Skin epidermis (tissue), 12 donors: ENCODE results near the gene ALKBH8.

ENCODE experiments used
- H3K27ac ChIP-seq, 21 experiments: fragments of 200-600 bp; sonication (generic) in 11 of 21; one replicate each; pipeline ENCODE4 v1.5.0; 2020; ENCODE audit warnings: mild to moderate bottlenecking in 3 of 21, inconsistent platforms in 2 of 21, moderate library complexity in 2 of 21
- H3K4me3 ChIP-seq, 7 experiments: fragments of 200-600 bp; sonication (generic) in 2 of 7; one replicate each; pipeline ENCODE4 v1.5.0; 2020; ENCODE audit warnings: inconsistent platforms in 2 of 7, mild to moderate bottlenecking in 2 of 7, moderate library complexity in 1 of 7

The ALKBH8 gene, protein sequence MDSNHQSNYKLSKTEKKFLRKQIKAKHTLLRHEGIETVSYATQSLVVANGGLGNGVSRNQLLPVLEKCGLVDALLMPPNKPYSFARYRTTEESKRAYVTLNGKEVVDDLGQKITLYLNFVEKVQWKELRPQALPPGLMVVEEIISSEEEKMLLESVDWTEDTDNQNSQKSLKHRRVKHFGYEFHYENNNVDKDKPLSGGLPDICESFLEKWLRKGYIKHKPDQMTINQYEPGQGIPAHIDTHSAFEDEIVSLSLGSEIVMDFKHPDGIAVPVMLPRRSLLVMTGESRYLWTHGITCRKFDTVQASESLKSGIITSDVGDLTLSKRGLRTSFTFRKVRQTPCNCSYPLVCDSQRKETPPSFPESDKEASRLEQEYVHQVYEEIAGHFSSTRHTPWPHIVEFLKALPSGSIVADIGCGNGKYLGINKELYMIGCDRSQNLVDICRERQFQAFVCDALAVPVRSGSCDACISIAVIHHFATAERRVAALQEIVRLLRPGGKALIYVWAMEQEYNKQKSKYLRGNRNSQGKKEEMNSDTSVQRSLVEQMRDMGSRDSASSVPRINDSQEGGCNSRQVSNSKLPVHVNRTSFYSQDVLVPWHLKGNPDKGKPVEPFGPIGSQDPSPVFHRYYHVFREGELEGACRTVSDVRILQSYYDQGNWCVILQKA

DNA sequence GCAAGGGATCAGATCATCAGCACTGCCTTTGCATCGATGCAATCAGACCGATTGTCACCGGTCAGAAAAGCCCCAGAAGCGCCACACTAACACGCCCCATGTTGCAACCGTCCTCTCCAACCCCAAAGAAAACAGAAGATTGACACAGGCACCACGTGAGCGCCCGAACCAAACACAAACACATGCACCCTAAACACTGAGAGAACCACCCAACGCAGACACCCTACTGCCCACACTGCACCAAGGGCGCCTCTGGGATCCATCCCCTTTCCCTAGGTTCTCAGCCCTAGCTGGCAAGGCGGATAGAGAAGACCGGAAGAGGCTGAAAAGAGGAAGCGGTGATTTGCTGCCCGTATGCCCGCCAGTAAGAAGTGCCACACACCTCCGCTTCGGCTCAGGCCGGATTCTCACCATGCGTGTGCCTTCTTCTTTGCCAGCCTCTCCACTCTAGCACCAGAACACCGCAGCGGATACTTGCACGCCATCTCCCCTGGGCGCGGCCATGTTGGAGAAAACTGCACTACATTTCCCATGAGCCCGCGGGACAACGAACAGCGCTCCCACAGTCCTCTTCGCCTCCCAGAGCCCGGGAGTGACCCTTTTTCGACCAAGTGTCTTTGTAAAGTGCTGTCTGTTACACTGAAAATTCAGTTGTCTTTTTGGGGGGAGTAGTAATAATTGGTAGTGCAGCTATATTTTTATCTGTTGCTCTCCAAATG, at the start of gene ALKBH8:
TSS of gene ALKBH8 (minus strand) at position 517 of the 719 bp plus-strand sequence. CDS start 4,842 bp downstream, outside the sequence.
- Histone ChIP-seq H3K27ac (peak within 1 kb of the TSS in 20 of 21 experiments; percentile 73 to 93 (median 86)), H3K4me3 (peak within 1 kb of the TSS; percentile 54 to 87 (median 78))

DNA sequence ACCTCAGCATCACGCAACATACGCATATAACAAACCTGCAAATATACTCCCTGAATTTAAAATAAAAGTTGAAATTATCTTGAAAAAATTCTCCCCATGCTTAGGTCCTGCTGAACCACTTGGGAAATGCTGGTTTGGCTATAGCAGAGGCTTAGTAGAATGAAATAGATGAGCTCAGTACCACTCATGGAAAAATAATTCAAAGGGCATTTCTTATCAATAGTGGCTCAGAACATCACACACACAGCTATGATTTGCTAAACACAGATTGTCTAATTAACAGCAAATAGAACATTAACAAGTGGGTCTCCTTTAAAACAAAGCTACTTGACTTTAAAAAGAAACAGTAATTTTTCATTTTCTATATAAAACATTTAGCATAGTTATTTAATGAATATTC, 46.9 kb upstream of the ALKBH8 start:
- no peak overlapping the region for H3K27ac ChIP-seq
- H3K4me3 ChIP-seq: no peak overlapping the region

DNA sequence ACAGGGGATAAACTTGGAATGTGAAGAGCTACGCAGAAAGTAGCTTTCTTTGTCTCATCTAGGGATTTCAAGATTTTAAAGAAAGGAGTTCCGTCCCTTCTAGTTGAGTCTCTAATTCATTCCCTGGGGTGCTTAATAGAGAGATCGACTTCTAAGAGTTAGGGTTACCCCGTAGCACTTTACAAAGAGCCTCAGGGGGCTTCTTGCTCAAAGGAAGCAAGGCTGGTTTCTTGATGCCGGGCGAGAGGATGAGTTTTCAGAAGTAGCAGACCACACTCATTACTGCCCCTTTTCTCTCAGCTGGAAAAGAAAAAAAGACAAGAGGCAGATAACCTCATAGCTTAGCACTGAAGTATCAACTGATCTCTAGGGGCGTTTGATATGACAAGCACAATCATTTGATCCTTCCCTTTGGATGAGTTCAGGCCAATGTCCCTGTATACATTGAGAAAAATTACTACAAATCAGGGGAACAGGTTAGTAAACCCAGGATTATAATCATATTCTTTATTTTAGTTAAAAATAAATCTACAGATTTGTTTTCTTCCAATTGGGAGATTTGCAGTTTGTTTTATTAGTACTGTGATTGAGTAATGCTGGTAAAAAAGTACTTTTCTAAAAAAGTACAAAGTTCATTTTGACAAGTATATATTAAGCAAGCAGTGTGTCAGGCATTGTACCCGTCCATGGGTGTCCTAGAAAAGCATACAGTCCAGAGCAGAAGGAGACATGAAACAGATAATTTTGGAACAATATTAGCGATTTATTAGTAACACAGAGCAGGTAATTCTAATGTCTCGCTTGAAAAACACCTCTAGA, 44.1 kb upstream of the ALKBH8 start:
- H3K4me3 ChIP-seq: no peak overlapping the region

DNA sequence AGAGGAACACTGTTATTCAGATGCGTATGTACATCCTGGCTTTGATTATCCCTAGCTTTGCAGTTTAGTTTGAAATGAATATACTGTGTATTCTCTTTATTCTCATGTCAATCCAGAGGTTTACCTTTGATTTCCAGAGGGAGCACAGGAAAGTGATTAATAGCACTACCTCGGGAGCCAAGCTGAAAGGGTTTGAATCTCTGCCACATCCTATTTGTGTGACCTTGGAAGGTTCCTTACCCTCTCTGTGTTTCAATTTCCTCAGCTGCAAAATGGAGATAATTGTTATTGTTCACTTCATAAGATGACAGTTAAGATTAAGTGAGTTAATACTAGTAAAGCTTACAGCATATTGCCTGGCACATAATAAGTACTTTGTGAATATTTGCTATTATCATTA, 43.3 kb upstream of the ALKBH8 start:
- no peak overlapping the region for H3K27ac ChIP-seq

More for the DNA sequence above, 44.1 kb upstream of the ALKBH8 start:
- H3K27ac ChIP-seq: no peak overlapping the region

DNA sequence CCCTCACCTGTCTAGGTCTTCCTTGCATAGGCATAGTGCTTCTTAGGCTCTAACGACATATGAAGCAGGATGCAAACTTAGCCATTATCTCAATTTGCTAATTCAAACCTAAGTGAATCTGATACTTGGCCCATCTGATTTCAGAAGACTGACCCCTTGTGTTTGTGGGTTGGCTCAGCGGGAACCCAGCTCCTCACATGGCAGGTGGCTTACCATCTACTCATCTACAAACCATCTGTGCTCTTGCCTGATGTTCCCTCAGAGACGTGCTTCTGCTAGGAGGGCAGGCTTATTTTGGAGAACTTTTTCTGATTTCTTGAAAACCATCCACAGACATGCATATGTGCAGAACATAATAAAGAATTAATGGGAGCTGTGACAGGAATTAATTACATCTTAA, 40.6 kb upstream of the ALKBH8 start:
- Histone ChIP-seq H3K27ac (no peak overlapping the region), H3K4me3 (no peak overlapping the region)

More for the DNA sequence above, 43.3 kb upstream of the ALKBH8 start:
- H3K4me3 ChIP-seq: no peak overlapping the region

DNA sequence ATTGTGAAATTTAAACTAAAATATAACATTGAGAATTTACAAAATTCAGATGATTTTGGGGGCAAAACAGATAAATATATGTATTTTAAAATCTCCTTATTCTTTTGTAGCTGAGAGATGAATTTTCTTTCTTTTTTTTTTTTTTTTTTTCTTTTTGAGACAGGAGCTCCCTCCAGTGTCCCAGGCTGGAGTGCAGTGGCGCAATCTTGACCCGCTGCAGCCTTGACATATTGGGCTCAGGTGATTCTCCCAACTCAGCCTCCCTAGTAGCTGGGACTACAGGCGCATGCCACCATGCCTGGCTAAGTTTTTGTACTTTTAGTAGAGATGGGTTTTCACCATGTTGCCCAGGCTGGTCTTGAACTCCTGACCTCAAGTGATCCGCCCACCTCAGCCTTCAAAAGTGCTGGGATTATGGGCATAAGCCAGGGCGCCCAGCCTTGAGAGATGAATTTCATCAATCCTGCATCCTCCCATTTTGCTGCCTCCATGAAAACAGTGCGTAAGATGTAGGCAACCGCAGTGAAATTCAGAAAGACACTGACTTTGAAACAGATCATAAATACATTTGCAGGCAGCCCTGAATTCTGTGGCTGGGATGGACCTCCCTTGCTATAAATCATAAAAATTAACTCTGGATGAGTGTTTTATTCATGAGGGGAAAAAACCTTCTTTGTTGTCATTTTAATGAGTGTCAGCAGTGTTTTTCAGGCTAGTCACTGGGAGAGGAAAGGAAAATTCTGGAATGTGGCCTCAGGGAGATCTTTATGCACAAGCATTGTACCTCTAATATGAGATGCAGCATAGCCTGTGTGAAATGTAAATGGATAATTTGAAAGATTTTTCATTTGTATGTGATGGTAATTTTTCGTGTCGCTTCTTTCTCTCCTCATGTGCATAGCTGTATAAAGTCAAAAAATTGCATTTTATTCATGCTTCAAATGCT, 39.8 kb upstream of the ALKBH8 start:
- H3K4me3 ChIP-seq: no peak overlapping the region
- H3K27ac ChIP-seq: no peak overlapping the region

DNA sequence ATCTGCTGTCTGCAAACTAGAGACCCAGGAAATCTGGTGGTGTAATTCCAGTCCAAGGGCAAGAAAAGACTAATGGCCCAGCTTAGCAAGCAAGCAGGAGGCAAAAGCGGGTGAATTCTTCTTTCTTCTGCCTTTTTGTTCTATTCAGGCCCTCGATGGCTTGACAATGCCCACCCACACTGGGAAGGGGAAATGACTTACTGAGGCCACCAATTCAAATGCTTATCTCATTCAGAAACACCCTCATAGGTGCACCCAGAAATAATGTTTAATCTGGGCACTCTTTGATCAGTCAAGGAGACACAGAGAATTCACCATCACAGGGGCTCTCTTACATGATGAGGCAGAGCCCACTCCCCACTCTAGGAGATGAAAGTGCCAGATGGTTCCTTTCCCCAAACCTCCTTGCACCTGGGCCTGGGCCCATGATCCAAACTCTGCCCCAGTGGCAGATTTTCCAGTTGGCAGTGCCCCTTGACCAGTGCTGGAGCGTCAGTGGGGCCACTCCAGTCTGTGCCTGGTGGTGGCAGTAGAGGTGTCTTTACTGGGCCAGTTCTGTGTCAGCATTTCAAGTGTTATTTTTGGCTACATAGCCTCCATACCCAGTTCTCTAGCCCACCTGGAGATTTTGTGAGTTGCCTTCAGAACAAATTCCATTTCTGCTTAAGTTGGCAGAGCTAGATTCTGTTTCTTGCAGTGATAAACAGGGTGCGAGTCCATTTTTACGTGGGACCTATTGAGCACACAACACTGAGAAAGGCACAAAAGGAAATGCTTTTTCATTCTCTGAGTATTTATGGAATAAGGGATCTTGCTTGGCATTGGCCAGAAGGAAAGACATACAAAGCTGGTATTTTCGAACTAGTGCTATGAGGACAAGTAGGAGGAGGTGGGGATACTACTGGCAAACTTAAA, 32.9 kb upstream of the ALKBH8 start:
- Histone ChIP-seq H3K27ac (no peak overlapping the region), H3K4me3 (no peak overlapping the region)

DNA sequence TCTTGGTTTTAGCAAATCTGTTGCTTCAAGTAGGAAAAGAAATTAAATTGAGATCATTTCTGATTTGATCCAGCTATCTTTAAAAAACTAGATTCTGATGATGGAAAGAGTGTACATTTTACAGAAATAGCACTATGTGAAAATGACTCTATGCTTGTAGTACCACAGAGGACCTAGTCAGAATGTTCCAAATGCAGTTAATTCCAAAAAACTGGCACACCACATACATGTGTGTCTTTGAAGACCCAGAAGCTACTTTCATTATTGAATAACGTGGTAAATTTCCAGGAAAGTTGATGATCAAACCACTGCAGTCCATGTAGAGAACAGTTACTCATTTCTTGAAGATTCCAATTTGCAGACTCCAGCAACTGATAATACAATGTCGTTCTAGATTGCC, 29.2 kb upstream of the ALKBH8 start:
- Histone ChIP-seq H3K27ac (no peak overlapping the region), H3K4me3 (no peak overlapping the region)

DNA sequence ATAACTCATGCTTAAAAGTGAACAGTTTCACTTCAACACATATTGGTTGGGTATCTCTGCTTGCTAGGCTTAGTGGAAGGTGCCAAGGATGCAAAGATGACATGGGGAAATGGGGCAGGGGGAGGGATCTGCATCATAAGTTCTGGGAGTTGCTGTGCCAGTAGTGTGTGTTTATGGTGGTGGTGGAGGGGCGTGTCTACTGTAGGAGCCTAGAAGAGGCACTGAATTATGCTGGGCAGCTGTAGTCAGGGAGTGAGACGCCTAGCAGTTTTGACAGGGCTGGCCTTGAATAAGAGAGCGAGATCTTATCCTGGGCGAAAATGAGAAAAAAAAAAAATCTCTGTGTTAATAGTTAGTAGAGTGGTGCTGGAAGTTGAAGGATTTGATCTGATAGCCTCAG, 28.4 kb upstream of the ALKBH8 start:
- no peak overlapping the region for H3K27ac ChIP-seq
- no peak overlapping the region for H3K4me3 ChIP-seq

DNA sequence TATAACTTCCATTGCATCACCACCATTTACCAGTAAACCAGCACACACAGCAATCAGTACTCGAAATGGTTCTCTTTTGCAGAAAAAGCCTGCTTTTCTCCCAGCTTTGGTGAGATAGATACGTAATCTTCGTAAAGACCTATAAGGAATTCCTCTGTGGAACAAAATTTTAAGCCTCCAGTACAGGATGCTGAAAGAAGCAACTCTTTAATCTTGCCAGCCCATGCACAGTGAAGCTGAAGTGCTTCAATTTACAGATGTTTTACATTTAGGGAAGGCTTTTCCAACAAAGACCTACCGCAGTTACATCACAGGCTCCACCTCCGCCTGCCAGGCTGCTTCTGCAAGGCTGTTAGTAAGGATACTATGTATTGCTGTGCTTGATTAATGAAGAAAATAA, 27.3 kb upstream of the ALKBH8 start:
- H3K4me3 ChIP-seq: no peak overlapping the region
- no peak overlapping the region for H3K27ac ChIP-seq

DNA sequence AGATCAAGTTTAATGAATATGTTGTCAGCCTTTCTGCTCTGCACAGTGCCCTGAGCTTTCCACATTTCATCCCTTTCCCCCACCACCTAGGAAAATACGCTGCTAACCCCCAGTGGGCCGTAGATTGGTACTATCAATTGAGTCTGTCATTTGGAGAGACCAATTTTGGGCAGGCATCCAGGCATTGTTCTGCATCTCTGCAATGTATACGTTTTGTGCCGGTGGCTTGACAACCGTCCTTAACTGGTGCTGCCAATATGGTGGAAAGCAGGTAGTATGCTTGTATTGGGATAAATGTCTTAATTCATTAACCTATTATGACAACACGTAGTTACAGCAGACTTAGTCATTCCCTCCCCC, 26.7 kb upstream of the ALKBH8 start:
- peak overlapping the region in 2 of 7 experiments; percentile 42 to 51 for H3K4me3 ChIP-seq

DNA sequence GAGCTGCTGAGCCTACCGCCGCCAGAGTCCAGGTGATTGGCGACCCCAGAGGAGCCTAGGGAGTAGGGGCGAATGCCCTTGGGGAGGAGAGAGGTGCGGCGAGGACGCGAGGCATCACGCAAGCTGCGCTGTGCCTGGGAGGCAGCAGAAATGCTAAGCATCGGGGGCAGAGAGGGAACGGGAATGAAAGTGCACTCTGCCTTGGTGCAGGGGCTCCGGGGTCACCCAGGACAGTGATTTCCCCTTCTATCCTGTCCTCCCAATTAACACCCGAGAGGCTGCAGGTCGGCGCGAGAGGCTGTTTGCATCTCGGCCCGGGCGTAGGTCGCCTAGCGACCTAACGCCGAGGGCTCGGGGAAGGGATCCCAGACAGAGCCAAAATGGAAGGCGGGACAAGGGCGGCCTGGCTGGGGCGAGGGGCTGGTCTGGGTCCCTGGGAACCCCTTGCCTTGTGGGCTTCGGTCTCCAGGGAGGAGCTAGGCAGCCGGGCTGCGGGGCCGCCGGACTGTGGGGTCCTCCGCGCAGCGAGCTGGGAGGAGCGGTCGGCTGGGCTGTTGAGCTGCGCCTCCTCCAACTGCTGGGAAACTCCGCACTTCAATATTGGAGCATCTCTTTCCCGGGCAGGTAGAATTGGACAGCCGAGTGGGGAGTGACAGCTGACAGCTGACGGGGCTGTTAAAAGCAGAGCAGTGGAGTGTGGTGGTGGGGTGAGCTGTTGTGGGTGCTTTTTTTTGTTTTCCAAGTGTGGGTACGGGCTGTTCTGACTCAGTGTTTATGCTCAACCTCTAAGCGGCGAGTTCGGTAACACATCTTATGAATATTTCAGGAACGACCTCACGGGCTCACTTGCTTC, 26.1 kb upstream of the ALKBH8 start:
- peak overlapping the region; percentile 37 to 55 (median 42) for H3K4me3 ChIP-seq
- H3K27ac ChIP-seq: peak overlapping the region in 5 of 21 experiments; percentile 3 to 52 (median 30)

More for the DNA sequence above, 26.7 kb upstream of the ALKBH8 start:
- no peak overlapping the region for H3K27ac ChIP-seq

DNA sequence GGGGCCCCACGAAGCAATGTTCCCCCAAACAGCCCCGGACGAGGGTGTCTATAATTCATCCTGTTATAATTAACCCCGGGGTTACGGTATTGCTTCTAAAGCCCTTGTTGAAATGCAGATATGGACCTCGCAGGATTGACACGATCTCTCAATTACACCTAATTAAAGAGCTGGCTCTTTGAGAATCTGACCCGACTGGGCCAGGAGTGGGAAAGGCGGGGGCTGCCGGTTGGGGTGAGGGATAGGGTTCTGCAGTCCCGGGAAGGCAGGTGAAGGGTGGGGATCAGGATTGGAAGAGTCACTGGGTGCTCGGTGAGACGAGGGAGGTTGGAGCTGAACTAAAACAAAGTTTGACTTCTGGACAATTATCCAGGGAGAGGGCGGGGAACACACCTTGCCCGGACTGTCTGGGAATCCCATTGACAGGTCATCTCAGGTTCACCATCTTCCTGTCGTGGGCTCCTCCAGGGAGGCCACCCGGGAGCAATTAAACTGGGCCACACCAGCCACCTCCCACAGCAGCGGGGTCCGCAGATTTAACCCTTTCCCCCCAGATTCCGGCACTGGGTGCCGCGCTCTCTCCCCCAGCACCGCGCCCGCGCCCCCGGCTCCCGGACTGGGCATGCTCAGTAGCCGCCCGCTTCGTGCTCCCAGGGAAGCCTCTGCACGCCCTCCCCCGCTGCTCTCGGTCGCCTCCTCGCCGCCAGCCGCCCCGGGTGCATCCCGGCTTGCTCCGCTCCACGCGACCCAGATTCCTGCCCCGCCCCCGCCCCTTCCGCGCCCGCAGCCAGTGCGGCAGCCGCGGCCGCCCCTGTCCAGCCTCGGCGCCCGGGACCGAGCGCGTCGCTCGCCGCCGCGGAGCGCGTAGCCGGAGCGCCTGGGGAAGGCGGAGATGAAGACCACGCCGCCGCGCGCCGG, 25.2 kb upstream of the ALKBH8 start, which contains the start of gene ELMOD1:
TSS of gene ELMOD1 (plus strand) at position 688 of the 918 bp plus-strand sequence. CDS start 27,043 bp downstream, outside the sequence.
- H3K4me3 ChIP-seq: peak within 1 kb of the TSS; percentile 37 to 55 (median 42)
- peak within 1 kb of the TSS in 5 of 21 experiments; percentile 3 to 52 (median 30) for H3K27ac ChIP-seq

DNA sequence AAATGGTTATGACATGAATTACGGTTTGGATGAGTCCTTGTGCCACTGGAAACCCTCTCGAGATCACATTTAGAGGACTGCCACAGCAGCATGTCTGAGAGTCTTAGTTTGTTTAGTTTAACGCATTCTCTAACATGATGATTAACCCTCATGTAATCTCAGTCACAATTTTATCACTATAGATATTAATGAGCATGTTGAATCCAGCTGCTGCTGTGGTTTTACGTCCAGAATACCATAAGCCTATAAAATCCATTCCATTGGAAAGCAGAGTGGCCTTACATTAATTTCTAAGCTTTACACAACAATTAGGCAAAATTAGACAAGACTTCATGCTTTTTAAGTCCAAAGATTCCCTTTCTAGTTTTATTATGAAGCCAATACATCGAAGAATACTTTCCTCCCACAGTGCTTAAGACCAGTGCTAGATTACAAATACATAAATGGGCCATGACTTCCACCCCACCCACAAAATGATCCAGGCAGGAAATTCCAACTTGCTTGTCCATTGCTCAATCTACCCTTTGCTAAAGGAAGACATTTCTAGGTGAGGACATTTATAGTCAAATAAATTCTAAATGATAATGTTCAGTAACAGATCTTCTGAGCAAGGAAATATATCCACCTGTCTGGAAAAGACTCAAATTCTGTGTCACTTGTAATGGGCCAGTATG, 21.9 kb upstream of the ALKBH8 start:
- H3K27ac ChIP-seq: no peak overlapping the region

More for the DNA sequence above, 21.9 kb upstream of the ALKBH8 start:
- H3K4me3 ChIP-seq: no peak overlapping the region
